HepG2 (cell line): Measurements from ENCODE around the gene TALDO1. TPM values are rescaled to one million over a fixed set of nuclear protein-coding genes. Genes with fewer than 3 reads are reported as not detected.

ENCODE experiments used
- AGO2 ChIP-seq: fragments of 200-400 bp; formaldehyde crosslinking; optimal IDR thresholded peaks from 2 replicates; pipeline ENCODE3; 2017; ENCODE audit warnings: mild to moderate bottlenecking, low read depth, low read length, moderate library complexity
- CBFB ChIP-seq: sonication (generic); formaldehyde crosslinking; IDR thresholded peaks from 2 replicates; pipeline ENCODE4 v1.4.0; 2020; ENCODE audit warnings: missing genetic modification reagents
- KDM2A ChIP-seq: sonication (generic); formaldehyde crosslinking; IDR thresholded peaks from 2 replicates; pipeline ENCODE4 v1.4.0; 2020; ENCODE audit warnings: low read depth, missing genetic modification reagents, borderline replicate concordance
- ZBTB40 ChIP-seq, 2 experiments: fragments of 450-650 bp in 1 of 2; sonication (generic) in 1 of 2; formaldehyde crosslinking in 1 of 2; IDR thresholded peaks; 2 replicates each; pipeline versions ENCODE4 v1.6.1 to v1.8.0; 2016 to 2022; ENCODE audit warnings: antibody characterized with exemption in 1 of 2, mild to moderate bottlenecking in 1 of 2, missing genetic modification reagents in 1 of 2
- ZNF274 ChIP-seq: sonication (generic); formaldehyde crosslinking; IDR thresholded peaks from 2 replicates; pipeline ENCODE4 v1.5.1; 2020; ENCODE audit warnings: mild to moderate bottlenecking, missing genetic modification reagents
- ZNF510 ChIP-seq: sonication (generic); formaldehyde crosslinking; IDR thresholded peaks from 2 replicates; pipeline ENCODE4 v1.4.0; 2020; ENCODE audit warnings: low read depth, mild to moderate bottlenecking, missing genetic modification reagents
- ZNF746 ChIP-seq: sonication (generic); formaldehyde crosslinking; IDR thresholded peaks from 2 replicates; pipeline ENCODE4 v1.8.0; 2022; ENCODE audit warnings: mild to moderate bottlenecking, missing genetic modification reagents
- polyA plus RNA-seq, 8 experiments: library from polyadenylated mRNA; depleted of rRNA in 3 of 8; stranded (reverse) in 7 of 8; unstranded in 1 of 8; fragments of >200 nt; fragmentation: Illumina TruSeq in 4 of 8; extraction: Trizol in 4 of 8; gene quantifications; 2 replicates each; pipeline versions ENCODE4 v1.2.1 to v1.2.3, GENCODE V29; 2011 to 2016; ENCODE audit warnings: low read depth in 4 of 8, missing spikeins in 1 of 8, mixed read lengths in 1 of 8; ENCODE audit not compliant: insufficient read depth in 1 of 8
- total RNA-seq, 5 experiments: library from RNA; depleted of rRNA; stranded (reverse); fragments of >200 nt; fragmentation: Illumina TruSeq; extraction: Trizol; gene quantifications; 2 replicates each; pipeline ENCODE4 v1.2.3, GENCODE V29; 2016; ENCODE audit warnings: low read depth in 1 of 5
- TF ChIP-seq, protein P1 (sequence below): sonication (generic); formaldehyde crosslinking; IDR thresholded peaks from 2 replicates; pipeline ENCODE4 v1.5.1; 2020; ENCODE audit warnings: mild to moderate bottlenecking, missing genetic modification reagents, moderate library complexity
- TF ChIP-seq, protein P2 (sequence below): sonication (generic); formaldehyde crosslinking; IDR thresholded peaks from 2 replicates; pipeline ENCODE4 v1.4.0; 2020; ENCODE audit warnings: mild to moderate bottlenecking, missing genetic modification reagents
- TF ChIP-seq, protein P3 (sequence below): sonication (generic); formaldehyde crosslinking; IDR thresholded peaks from 2 replicates; pipeline ENCODE4 v1.5.0; 2020; ENCODE audit warnings: missing genetic modification reagents, mild to moderate bottlenecking, borderline replicate concordance

The TALDO1 gene
- total and polyA plus RNA-seq, 2 of the 13 experiments (the other 11 are each of a cell fraction or from before 2014, with no cell fraction given), result 107 to 240 TPM

- TF ChIP-seq ZBTB40 (IDR thresholded peaks at IDR 0.05) (no peak), ZBTB40 (CRISPR knock-in tag; IDR thresholded peaks at IDR 0.05) (0 out of 2 replicates have a peak, but pooled peaks have one; percentile 36), CBFB (CRISPR knock-in tag) (0 out of 2 replicates have a peak, but pooled peaks have one; percentile 26), ZNF274 (CRISPR knock-in tag) (0 out of 2 replicates have a peak, but pooled peaks have one; percentile 12), ZNF746 (CRISPR knock-in tag) (0 out of 2 replicates have a peak, but pooled peaks have one; percentile 35), AGO2 (peak; percentile 68), KDM2A (CRISPR knock-in tag) (peak; percentile 22; the same call in 1 of the 2 replicates), ZNF510 (CRISPR knock-in tag) (0 out of 2 replicates have a peak, but pooled peaks have one; percentile 30)
- TF ChIP-seq, protein P1, sequence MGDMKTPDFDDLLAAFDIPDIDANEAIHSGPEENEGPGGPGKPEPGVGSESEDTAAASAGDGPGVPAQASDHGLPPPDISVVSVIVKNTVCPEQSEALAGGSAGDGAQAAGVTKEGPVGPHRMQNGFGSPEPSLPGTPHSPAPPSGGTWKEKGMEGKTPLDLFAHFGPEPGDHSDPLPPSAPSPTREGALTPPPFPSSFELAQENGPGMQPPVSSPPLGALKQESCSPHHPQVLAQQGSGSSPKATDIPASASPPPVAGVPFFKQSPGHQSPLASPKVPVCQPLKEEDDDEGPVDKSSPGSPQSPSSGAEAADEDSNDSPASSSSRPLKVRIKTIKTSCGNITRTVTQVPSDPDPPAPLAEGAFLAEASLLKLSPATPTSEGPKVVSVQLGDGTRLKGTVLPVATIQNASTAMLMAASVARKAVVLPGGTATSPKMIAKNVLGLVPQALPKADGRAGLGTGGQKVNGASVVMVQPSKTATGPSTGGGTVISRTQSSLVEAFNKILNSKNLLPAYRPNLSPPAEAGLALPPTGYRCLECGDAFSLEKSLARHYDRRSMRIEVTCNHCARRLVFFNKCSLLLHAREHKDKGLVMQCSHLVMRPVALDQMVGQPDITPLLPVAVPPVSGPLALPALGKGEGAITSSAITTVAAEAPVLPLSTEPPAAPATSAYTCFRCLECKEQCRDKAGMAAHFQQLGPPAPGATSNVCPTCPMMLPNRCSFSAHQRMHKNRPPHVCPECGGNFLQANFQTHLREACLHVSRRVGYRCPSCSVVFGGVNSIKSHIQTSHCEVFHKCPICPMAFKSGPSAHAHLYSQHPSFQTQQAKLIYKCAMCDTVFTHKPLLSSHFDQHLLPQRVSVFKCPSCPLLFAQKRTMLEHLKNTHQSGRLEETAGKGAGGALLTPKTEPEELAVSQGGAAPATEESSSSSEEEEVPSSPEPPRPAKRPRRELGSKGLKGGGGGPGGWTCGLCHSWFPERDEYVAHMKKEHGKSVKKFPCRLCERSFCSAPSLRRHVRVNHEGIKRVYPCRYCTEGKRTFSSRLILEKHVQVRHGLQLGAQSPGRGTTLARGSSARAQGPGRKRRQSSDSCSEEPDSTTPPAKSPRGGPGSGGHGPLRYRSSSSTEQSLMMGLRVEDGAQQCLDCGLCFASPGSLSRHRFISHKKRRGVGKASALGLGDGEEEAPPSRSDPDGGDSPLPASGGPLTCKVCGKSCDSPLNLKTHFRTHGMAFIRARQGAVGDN (CRISPR knock-in tag), result peak; percentile 55
- TF ChIP-seq, protein P2, sequence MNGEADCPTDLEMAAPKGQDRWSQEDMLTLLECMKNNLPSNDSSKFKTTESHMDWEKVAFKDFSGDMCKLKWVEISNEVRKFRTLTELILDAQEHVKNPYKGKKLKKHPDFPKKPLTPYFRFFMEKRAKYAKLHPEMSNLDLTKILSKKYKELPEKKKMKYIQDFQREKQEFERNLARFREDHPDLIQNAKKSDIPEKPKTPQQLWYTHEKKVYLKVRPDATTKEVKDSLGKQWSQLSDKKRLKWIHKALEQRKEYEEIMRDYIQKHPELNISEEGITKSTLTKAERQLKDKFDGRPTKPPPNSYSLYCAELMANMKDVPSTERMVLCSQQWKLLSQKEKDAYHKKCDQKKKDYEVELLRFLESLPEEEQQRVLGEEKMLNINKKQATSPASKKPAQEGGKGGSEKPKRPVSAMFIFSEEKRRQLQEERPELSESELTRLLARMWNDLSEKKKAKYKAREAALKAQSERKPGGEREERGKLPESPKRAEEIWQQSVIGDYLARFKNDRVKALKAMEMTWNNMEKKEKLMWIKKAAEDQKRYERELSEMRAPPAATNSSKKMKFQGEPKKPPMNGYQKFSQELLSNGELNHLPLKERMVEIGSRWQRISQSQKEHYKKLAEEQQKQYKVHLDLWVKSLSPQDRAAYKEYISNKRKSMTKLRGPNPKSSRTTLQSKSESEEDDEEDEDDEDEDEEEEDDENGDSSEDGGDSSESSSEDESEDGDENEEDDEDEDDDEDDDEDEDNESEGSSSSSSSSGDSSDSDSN (CRISPR knock-in tag), result peak; percentile 44; the same call in 1 of the 2 replicates
- TF ChIP-seq, protein P3, sequence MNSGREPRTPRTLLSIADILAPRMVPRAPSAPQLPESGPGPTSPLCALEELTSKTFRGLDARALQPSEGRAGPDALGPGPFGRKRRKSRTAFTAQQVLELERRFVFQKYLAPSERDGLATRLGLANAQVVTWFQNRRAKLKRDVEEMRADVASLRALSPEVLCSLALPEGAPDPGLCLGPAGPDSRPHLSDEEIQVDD (CRISPR knock-in tag), result 0 out of 2 replicates have a peak, but pooled peaks have one; percentile 16
Observed at GRCh38 chr11:803770-804598, 56.7 kb downstream of the TALDO1 start (continued).
